DND-41 (cell line): ENCODE results near the gene ERMARD.

Source experiments
- CTCF ChIP-seq: IDR thresholded peaks from 2 replicates; pipeline ENCODE4 v1.5.1; 2012; ENCODE audit warnings: borderline replicate concordance, low read length, moderate library complexity, mild to moderate bottlenecking; ENCODE audit not compliant: poor library complexity, severe bottlenecking; ENCODE audit errors: extremely low read depth
- EZH2 ChIP-seq: IDR thresholded peaks from 3 replicates; pipeline ENCODE4 v1.6.1; 2012; ENCODE audit warnings: borderline replicate concordance, low read depth, mild to moderate bottlenecking, moderate library complexity, low read length, inconsistent platforms; ENCODE audit not compliant: severe bottlenecking

- no peak for TF ChIP-seq CTCF
- no peak for TF ChIP-seq EZH2
Observed at GRCh38 chr6:169751242-169752073, at the start of gene ERMARD, which contains the start of gene DYNLT2.
